HepG2 (cell line): ENCODE measurements around the gene SNCAIP. TPM values are rescaled to one million over a fixed set of nuclear protein-coding genes. Genes with fewer than 3 reads are reported as not detected.

Experiments
- ATAC-seq: fragments of 200-7000 bp; cut with Tn5 transposase; 3 replicates; pipeline ENCODE4 v1.9.1; 2020; ENCODE audit warnings: mild to moderate bottlenecking, moderate library complexity
- BruUV-seq: library from RNA; stranded (reverse); fragments of 400-500 nt; replicated peaks from 2 replicates; lab custom pipeline; 2021; lab: Mats Ljungman, UMichigan
- CTCF ChIA-PET: fragments of 300-600 bp; formaldehyde crosslinking; extraction: SDS; loops from one replicate; lab custom pipeline; 2021; ENCODE audit warnings: low total read pairs, inconsistent platforms, low intra/inter-chr PET ratio; lab: Yijun Ruan, JAX
- POLR2A ChIA-PET: fragments of 350-600 bp; sonication (Branson Sonifier 250); formaldehyde crosslinking; loops from one replicate; lab custom pipeline; 2020; ENCODE audit warnings: antibody characterized with exemption, inconsistent platforms; lab: Yijun Ruan, JAX
- DNase-seq: peaks from one replicate; pipeline ENCODE4 v3.0.0-alpha.2; 2015; ENCODE audit warnings: low spot score
- FAIRE-seq: peaks from 3 replicates; lab custom pipeline; 2011; peaks lifted over from hg19 to GRCh38; lab: Jason Lieb, UNC
- H2AFZ ChIP-seq: one replicate; pipeline ENCODE4 v1.6.1; 2011; ENCODE audit warnings: low read length, inconsistent platforms
- H3K27ac ChIP-seq: fragments of 300-600 bp; 3 replicates; pipeline ENCODE4 v1.8.0; 2011; ENCODE audit warnings: mixed run types, mild to moderate bottlenecking, mixed read lengths, low read length, inconsistent platforms; ENCODE audit not compliant: insufficient read depth; ENCODE audit errors: extremely low read length
- H3K27me3 ChIP-seq, 2 experiments: fragments of 200-600 bp in 1 of 2; 2 replicates in 1 of 2; 3 replicates in 1 of 2; pipeline versions ENCODE4 v1.6.0 to v1.8.0; 2011; ENCODE audit warnings: low read length in 2 of 2, mild to moderate bottlenecking in 2 of 2, moderate library complexity in 2 of 2, inconsistent platforms in 1 of 2; ENCODE audit not compliant: insufficient read depth in 2 of 2, control insufficient read depth in 1 of 2
- H3K36me3 ChIP-seq, 2 experiments: fragments of 200-600 bp in 1 of 2; replicated peaks in 1 of 2; 2 replicates in 1 of 2; 3 replicates in 1 of 2; pipeline versions ENCODE4 v1.5.1 to v1.8.0; 2011; ENCODE audit warnings: low read length in 2 of 2, inconsistent platforms in 1 of 2; ENCODE audit not compliant: insufficient read depth in 2 of 2, control insufficient read depth in 1 of 2
- H3K4me1 ChIP-seq: 2 replicates; pipeline ENCODE4 v1.5.1; 2012; ENCODE audit warnings: low read length, inconsistent platforms; ENCODE audit not compliant: insufficient read depth
- H3K4me2 ChIP-seq: 2 replicates; pipeline ENCODE4 v1.6.0; 2011; ENCODE audit warnings: low read depth, low read length, inconsistent platforms
- H3K4me3 ChIP-seq, 3 experiments: fragments of 200-600 bp in 1 of 3; sonication (generic), shearing (Covaris generic) in 1 of 3; replicated peaks in 1 of 3; 2 replicates each; pipeline ENCODE4 v1.5.1; 2011 to 2016; ENCODE audit warnings: low read length in 3 of 3, inconsistent platforms in 2 of 3, low read depth in 2 of 3, mild to moderate bottlenecking in 2 of 3, control low read depth in 1 of 3, mixed read lengths in 1 of 3; ENCODE audit not compliant: insufficient read depth in 1 of 3
- H3K79me2 ChIP-seq: one replicate; pipeline ENCODE4 v1.6.1; 2011; ENCODE audit warnings: low read length, inconsistent platforms; ENCODE audit not compliant: insufficient read depth
- H3K9ac ChIP-seq: 2 replicates; pipeline ENCODE4 v1.6.0; 2011; ENCODE audit warnings: mild to moderate bottlenecking, low read depth, low read length, inconsistent platforms; ENCODE audit not compliant: insufficient read depth
- H3K9me3 ChIP-seq: 2 replicates; pipeline ENCODE4 v1.5.1; 2012; ENCODE audit warnings: mild to moderate bottlenecking, low read length
- H4K20me1 ChIP-seq: 2 replicates; pipeline ENCODE4 v1.6.0; 2011; ENCODE audit warnings: inconsistent platforms, mild to moderate bottlenecking, low read length, moderate library complexity; ENCODE audit not compliant: insufficient read depth
- ADNP ChIP-seq: sonication (generic); formaldehyde crosslinking; IDR thresholded peaks from 2 replicates; pipeline ENCODE4 v1.4.0; 2020; ENCODE audit warnings: missing genetic modification reagents
- ELF3 ChIP-seq: IDR thresholded peaks from 2 replicates; pipeline ENCODE4 v1.6.1; 2016; ENCODE audit warnings: missing genetic modification reagents, missing compliant biosample characterization
- FLYWCH1 ChIP-seq: sonication (generic); formaldehyde crosslinking; IDR thresholded peaks from 2 replicates; pipeline ENCODE4 v1.8.1; 2023; ENCODE audit warnings: mild to moderate bottlenecking, missing genetic modification reagents
- FOSL2 ChIP-seq: sonication (generic); formaldehyde crosslinking; IDR thresholded peaks from 2 replicates; pipeline ENCODE4 v1.4.0; 2020; ENCODE audit warnings: missing genetic modification reagents
- FOXK1 ChIP-seq: sonication (generic); formaldehyde crosslinking; IDR thresholded peaks from 2 replicates; pipeline ENCODE4 v1.4.0; 2020; ENCODE audit warnings: low read depth, missing genetic modification reagents, borderline replicate concordance
- FOXP1 ChIP-seq, 2 experiments: fragments of 450-650 bp in 1 of 2; IDR thresholded peaks; 2 replicates each; pipeline ENCODE4 v1.6.1; 2017 to 2018; ENCODE audit warnings: antibody characterized with exemption in 1 of 2
- KDM3A ChIP-seq: IDR thresholded peaks from 2 replicates; pipeline ENCODE4 v1.6.1; 2018; ENCODE audit warnings: low read depth, missing compliant biosample characterization
- NKX3-1 ChIP-seq: sonication (generic); formaldehyde crosslinking; IDR thresholded peaks from 2 replicates; pipeline ENCODE4 v1.5.0; 2020; ENCODE audit warnings: missing genetic modification reagents
- RELA ChIP-seq: sonication (generic); formaldehyde crosslinking; IDR thresholded peaks from 2 replicates; pipeline ENCODE4 v1.4.0; 2020; ENCODE audit warnings: missing genetic modification reagents
- ZFP36L1 ChIP-seq: sonication (generic); formaldehyde crosslinking; IDR thresholded peaks from 2 replicates; pipeline ENCODE4 v1.8.0; 2022; ENCODE audit warnings: mild to moderate bottlenecking, missing genetic modification reagents, moderate library complexity
- ZNF205 ChIP-seq: IDR thresholded peaks from 2 replicates; pipeline ENCODE4 v1.6.1; 2018; ENCODE audit warnings: missing biosample characterization, missing genetic modification reagents
- ZNF552 ChIP-seq: sonication (generic); formaldehyde crosslinking; IDR thresholded peaks from 2 replicates; pipeline ENCODE4 v1.9.0; 2022; ENCODE audit warnings: missing genetic modification reagents, mild to moderate bottlenecking, borderline replicate concordance
- ZNF556 ChIP-seq: sonication (generic); formaldehyde crosslinking; IDR thresholded peaks from 2 replicates; pipeline ENCODE4 v1.4.0; 2020; ENCODE audit warnings: mild to moderate bottlenecking, missing genetic modification reagents, borderline replicate concordance
- ZNF781 ChIP-seq: sonication (generic); formaldehyde crosslinking; IDR thresholded peaks from 2 replicates; pipeline ENCODE4 v1.5.1; 2020; ENCODE audit warnings: borderline replicate concordance, mild to moderate bottlenecking, missing genetic modification reagents; ENCODE audit errors: not compliant biosample characterization
- WGBS: methylation state at CpG from one replicate; pipeline ENCODE4 v1.1.6; 2017; ENCODE audit warnings: low lambda C conversion rate; 5-methylcytosine and 5-hydroxymethylcytosine counted together
- in situ Hi-C: cut with HindIII; loops from 2 replicates; pipeline ENCODE4 v1.10.0; 2017; ENCODE audit warnings: low pct_unique_long_range_greater_than_20kb; ENCODE audit not compliant: extremely low pct_ligation_motif_present
- intact Hi-C: fragments of 100-400 bp; cut with micrococcal nuclease; formaldehyde crosslinking; loops from one replicate; pipeline ENCODE4 v1.10.0; 2022; ENCODE audit not compliant: unreplicated experiment
- polyA plus RNA-seq, 8 experiments: library from polyadenylated mRNA; depleted of rRNA in 3 of 8; stranded (reverse) in 7 of 8; unstranded in 1 of 8; fragments of >200 nt; fragmentation: Illumina TruSeq in 4 of 8; extraction: Trizol in 4 of 8; gene quantifications; 2 replicates each; pipeline versions ENCODE4 v1.2.1 to v1.2.3, GENCODE V29; 2011 to 2016; ENCODE audit warnings: low read depth in 4 of 8, missing spikeins in 1 of 8, mixed read lengths in 1 of 8; ENCODE audit not compliant: insufficient read depth in 1 of 8
- total RNA-seq, 5 experiments: library from RNA; depleted of rRNA; stranded (reverse); fragments of >200 nt; fragmentation: Illumina TruSeq; extraction: Trizol; gene quantifications; 2 replicates each; pipeline ENCODE4 v1.2.3, GENCODE V29; 2016; ENCODE audit warnings: low read depth in 1 of 5
- TF ChIP-seq, protein P1 (sequence below): sonication (generic); formaldehyde crosslinking; IDR thresholded peaks from 2 replicates; pipeline ENCODE4 v1.4.0; 2020; ENCODE audit warnings: low read depth, missing genetic modification reagents
- TF ChIP-seq, protein P2 (sequence below): sonication (generic); formaldehyde crosslinking; IDR thresholded peaks from 2 replicates; pipeline ENCODE4 v1.4.0; 2020; ENCODE audit warnings: missing genetic modification reagents, mild to moderate bottlenecking, borderline replicate concordance
- TF ChIP-seq, protein P3 (sequence below): IDR thresholded peaks from 2 replicates; pipeline ENCODE4 v1.6.1; 2016; ENCODE audit warnings: low read depth, borderline replicate concordance

Gene SNCAIP
- total and polyA plus RNA-seq, 2 of the 13 experiments (the other 11 are each of a cell fraction or from before 2014, with no cell fraction given): not detected

DNA sequence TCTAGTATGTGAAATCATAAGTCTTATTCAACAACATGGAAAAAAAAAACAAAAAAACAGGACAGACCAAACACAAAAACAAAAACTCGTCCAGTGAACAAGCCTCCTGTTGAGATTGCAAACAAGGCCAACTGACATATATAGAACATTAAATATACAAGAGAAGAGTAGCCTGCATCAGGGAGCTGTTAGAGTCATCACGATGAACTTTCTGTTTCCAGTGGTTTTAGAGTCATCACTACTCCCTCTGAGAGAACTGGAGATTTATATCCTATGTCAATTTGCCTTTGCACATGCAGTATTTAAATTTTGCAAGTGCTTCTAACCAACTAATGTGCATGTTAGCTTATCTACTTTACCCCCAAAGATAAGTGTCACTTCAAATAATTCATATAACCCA is 9.9 kb downstream of the SNCAIP start (continued):
- TF ChIP-seq, protein P1, sequence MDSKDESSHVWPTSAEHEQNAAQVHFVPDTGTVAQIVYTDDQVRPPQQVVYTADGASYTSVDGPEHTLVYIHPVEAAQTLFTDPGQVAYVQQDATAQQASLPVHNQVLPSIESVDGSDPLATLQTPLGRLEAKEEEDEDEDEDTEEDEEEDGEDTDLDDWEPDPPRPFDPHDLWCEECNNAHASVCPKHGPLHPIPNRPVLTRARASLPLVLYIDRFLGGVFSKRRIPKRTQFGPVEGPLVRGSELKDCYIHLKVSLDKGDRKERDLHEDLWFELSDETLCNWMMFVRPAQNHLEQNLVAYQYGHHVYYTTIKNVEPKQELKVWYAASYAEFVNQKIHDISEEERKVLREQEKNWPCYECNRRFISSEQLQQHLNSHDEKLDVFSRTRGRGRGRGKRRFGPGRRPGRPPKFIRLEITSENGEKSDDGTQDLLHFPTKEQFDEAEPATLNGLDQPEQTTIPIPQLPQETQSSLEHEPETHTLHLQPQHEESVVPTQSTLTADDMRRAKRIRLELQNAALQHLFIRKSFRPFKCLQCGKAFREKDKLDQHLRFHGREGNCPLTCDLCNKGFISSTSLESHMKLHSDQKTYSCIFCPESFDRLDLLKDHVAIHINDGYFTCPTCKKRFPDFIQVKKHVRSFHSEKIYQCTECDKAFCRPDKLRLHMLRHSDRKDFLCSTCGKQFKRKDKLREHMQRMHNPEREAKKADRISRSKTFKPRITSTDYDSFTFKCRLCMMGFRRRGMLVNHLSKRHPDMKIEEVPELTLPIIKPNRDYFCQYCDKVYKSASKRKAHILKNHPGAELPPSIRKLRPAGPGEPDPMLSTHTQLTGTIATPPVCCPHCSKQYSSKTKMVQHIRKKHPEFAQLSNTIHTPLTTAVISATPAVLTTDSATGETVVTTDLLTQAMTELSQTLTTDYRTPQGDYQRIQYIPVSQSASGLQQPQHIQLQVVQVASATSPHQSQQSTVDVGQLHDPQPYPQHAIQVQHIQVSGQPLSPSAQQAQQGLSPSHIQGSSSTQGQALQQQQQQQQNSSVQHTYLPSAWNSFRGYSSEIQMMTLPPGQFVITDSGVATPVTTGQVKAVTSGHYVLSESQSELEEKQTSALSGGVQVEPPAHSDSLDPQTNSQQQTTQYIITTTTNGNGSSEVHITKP (CRISPR knock-in tag): no peak
- no peak for TF ChIP-seq ELF3 (CRISPR knock-in tag)

DNA sequence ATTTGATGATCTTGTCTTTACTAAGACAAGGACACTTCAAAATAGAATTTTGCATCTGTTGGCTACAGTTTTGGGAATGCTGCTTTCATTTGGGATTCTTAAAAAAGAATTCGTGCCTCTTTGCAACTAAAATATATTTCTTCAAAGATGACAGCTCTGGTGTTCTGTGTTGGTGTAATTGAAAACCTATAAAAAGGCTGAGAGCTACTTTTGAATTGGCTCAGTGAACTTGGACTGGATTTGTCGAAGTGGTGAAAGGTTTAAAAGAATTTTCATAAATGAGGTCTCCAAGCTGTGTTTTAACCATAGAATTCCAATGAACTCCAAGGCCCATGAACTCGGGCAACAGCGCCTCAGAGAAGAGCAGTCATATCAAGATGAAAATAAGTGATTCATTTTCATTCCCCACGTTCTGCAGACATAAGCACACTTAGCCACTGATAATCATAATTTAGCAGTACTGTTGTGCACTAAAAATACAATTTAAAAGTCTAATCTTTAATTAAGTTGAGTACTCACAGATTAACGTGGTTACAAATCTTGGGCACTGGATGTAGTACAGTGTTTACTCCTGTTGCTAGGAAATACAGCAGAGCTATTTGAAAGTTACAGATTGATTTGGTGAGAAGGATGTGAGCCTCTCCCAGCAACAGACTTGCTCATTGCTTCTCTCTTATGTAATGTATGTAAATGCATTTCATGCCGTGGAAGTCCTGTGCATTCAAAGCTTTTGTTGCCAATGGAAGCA is 10.9 kb downstream of the SNCAIP start:
- in situ Hi-C loops (no loop called here), intact Hi-C loops (no loop called here)
- FAIRE-seq (no peak), ATAC-seq (no peak), DNase-seq (no peak)
- no peak overlapping the region for H3K4me2 ChIP-seq
- no peak overlapping the region for H3K9ac ChIP-seq
- TF ChIP-seq FOSL2 (CRISPR knock-in tag) (no peak), ZFP36L1 (no peak), KDM3A (CRISPR knock-in tag) (no peak), RELA (CRISPR knock-in tag) (no peak), FLYWCH1 (CRISPR knock-in tag) (no peak), ZNF205 (CRISPR knock-in tag) (no peak), FOXK1 (CRISPR knock-in tag) (no peak), FOXP1 (IDR thresholded peaks at IDR 0.05) (no peak), FOXP1 (CRISPR knock-in tag; IDR thresholded peaks at IDR 0.05) (no peak), ZNF781 (CRISPR knock-in tag) (no peak), ZNF552 (CRISPR knock-in tag) (no peak), NKX3-1 (CRISPR knock-in tag) (no peak), ADNP (CRISPR knock-in tag) (no peak), ZNF556 (CRISPR knock-in tag) (no peak)
- TF ChIP-seq, protein P2, sequence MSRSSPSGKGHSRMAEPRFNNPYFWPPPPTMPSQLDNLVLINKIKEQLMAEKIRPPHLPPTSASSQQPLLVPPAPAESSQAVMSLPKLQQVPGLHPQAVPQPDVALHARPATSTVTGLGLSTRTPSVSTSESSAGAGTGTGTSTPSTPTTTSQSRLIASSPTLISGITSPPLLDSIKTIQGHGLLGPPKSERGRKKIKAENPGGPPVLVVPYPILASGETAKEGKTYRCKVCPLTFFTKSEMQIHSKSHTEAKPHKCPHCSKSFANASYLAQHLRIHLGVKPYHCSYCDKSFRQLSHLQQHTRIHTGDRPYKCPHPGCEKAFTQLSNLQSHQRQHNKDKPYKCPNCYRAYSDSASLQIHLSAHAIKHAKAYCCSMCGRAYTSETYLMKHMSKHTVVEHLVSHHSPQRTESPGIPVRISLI (CRISPR knock-in tag): no peak
- TF ChIP-seq, protein P3, sequence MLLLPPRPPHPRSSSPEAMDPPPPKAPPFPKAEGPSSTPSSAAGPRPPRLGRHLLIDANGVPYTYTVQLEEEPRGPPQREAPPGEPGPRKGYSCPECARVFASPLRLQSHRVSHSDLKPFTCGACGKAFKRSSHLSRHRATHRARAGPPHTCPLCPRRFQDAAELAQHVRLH (CRISPR knock-in tag): no peak
- ChIA-PET CTCF (no interaction called here), POLR2A (no interaction called here)
- H4K20me1 ChIP-seq: no peaks in the 10 kb centered on the region
- 9% methylated on average over 7 of the region's 7 CpGs for WGBS
- no peak overlapping the region for H3K27ac ChIP-seq
- no TSS peak for BruUV-seq
- no peaks in the 10 kb centered on the region; a peak in 1 of 5 replicates for H3K27me3 ChIP-seq
- H3K9me3 ChIP-seq: no peaks in the 10 kb centered on the region
- H3K36me3 ChIP-seq: no peaks in the 10 kb centered on the region
- no peaks in the 10 kb centered on the region for H3K79me2 ChIP-seq
- no peak overlapping the region for H3K4me3 ChIP-seq
- no peaks in the 10 kb centered on the region for H3K4me1 ChIP-seq
- H2AFZ ChIP-seq: no peak overlapping the region
